Vagina (tissue), 2 donors: Measurements from ENCODE around the gene ALDH16A1. TPM values are rescaled to one million over a fixed set of nuclear protein-coding genes. Genes with fewer than 3 reads are reported as not detected.
A peak's percentile ranks its signal among the peaks of the same experiment; 100 is the strongest.
"Not testable (repeated sequence)": the region's sequence is repeated elsewhere in the genome, so short reads cannot be mapped to it uniquely, and the experiment has no call there.

ENCODE experiments used
- DNase-seq, 2 donors: peaks; one replicate each; pipeline ENCODE4 v3.0.0-alpha.2; 2017; ENCODE audit errors: extremely low spot score in 2 of 2
- H3K27ac ChIP-seq: fragments of 200-600 bp; sonication (generic); one replicate; pipeline ENCODE4 v1.5.1; 2019
- H3K27me3 ChIP-seq: fragments of 200-600 bp; sonication (generic); one replicate; pipeline ENCODE4 v1.5.1; 2019
- H3K36me3 ChIP-seq, 2 donors: fragments of 200-600 bp; sonication (generic); one replicate each; pipeline ENCODE4 v1.5.1; 2017 to 2019
- H3K4me1 ChIP-seq: fragments of 200-600 bp; sonication (generic); one replicate; pipeline ENCODE4 v1.5.1; 2019
- H3K4me3 ChIP-seq, 2 donors: fragments of 200-600 bp; sonication (generic); 1 replicate in 1 of 2; 2 replicates in 1 of 2; pipeline ENCODE4 v1.5.1; 2016 to 2019
- H3K9me3 ChIP-seq: fragments of 200-600 bp; sonication (generic); one replicate; pipeline ENCODE4 v1.5.1; 2019
- CTCF ChIP-seq, 3 experiments: fragments of 450-650 bp in 2 of 3; fragments of 200-600 bp in 1 of 3; sonication (generic) in 1 of 3; IDR thresholded peaks; one replicate each; pipeline ENCODE4 v1.5.1; 2017 to 2019; ENCODE audit warnings: antibody characterized with exemption in 3 of 3, mild to moderate bottlenecking in 2 of 3, moderate library complexity in 2 of 3
- POLR2A ChIP-seq, 2 donors: fragments of 450-650 bp; IDR thresholded peaks; one replicate each; pipeline ENCODE4 v1.6.1; 2017; ENCODE audit warnings: antibody characterized with exemption in 2 of 2, mild to moderate bottlenecking in 2 of 2, moderate library complexity in 2 of 2
- POLR2AphosphoS5 ChIP-seq, 2 donors: sonication (generic); formaldehyde crosslinking; IDR thresholded peaks; one replicate each; pipeline ENCODE4 v1.9.0; 2017; ENCODE audit warnings: antibody characterized with exemption in 2 of 2, mild to moderate bottlenecking in 2 of 2, low read depth in 1 of 2; ENCODE audit not compliant: insufficient read depth in 1 of 2
- intact Hi-C: fragments of 100-400 bp; cut with DNase I; formaldehyde crosslinking; loops from one replicate; pipeline ENCODE4 v1.15.1; 2023
- total RNA-seq: library from RNA; depleted of rRNA; stranded (reverse); fragments of >200 nt; gene quantifications from one replicate; pipeline ENCODE4 v1.2.3, GENCODE V29; 2016

ALDH16A1 gene
- total RNA-seq, 1 donor from 2014 or later = 29.5 TPM

GRCh38 chr19:49468746-49469447 lies 15.9 kb downstream of the ALDH16A1 start:
- Histone ChIP-seq H3K4me3 (peak overlapping the region in 1 of 2 donors; percentile 21), H3K27me3 (no peaks in the 10 kb centered on the region), H3K36me3 (peaks cover 0 to 17% of the 10 kb centered on the region in 2 donors), H3K9me3 (no peaks in the 10 kb centered on the region), H3K27ac (peak overlapping the region; percentile 90), H3K4me1 (peaks cover 24% of the 10 kb centered on the region)
- TF ChIP-seq POLR2A (IDR thresholded peaks at IDR 0.05) (no peak), CTCF (IDR thresholded peaks at IDR 0.05) (no peak), POLR2AphosphoS5 (IDR thresholded peaks at IDR 0.05; ENCODE audit: insufficient read depth in 1 of 2, low read depth in 1 of 2) (peak; percentile 39 to 72)
- peak in 1 of 2 donors; percentile 95 for DNase-seq
- intact Hi-C loops = no loop called here

- no peak for DNase-seq
- TF ChIP-seq POLR2A (IDR thresholded peaks at IDR 0.05) = no peak
- peak in 1 of 2 donors; percentile 55 for TF ChIP-seq POLR2AphosphoS5 (IDR thresholded peaks at IDR 0.05; ENCODE audit: insufficient read depth in 1 of 2, low read depth in 1 of 2)
- no peak for TF ChIP-seq CTCF (IDR thresholded peaks at IDR 0.05)
- H3K9me3 ChIP-seq = no peaks in the 10 kb centered on the region
- no peak overlapping the region for H3K4me3 ChIP-seq
- H3K36me3 ChIP-seq = peaks cover 0 to 11% of the 10 kb centered on the region in 2 donors
- intact Hi-C loops = no loop called here
- peak overlapping the region; percentile 90 for H3K27ac ChIP-seq
- H3K27me3 ChIP-seq = no peaks in the 10 kb centered on the region
- H3K4me1 ChIP-seq = peaks cover 31% of the 10 kb centered on the region
Measured at GRCh38 chr19:49469828-49470614, 17.0 kb downstream of the ALDH16A1 start.

- Histone ChIP-seq H3K9me3 (no peaks in the 10 kb centered on the region), H3K4me1 (peaks cover 35% of the 10 kb centered on the region), H3K36me3 (peaks cover 0 to 7% of the 10 kb centered on the region in 2 donors), H3K27me3 (no peaks in the 10 kb centered on the region), H3K4me3 (no peak overlapping the region), H3K27ac (peak overlapping the region; percentile 90)
- TF ChIP-seq POLR2A (IDR thresholded peaks at IDR 0.05) = no peak
- TF ChIP-seq POLR2AphosphoS5 (IDR thresholded peaks at IDR 0.05; ENCODE audit: insufficient read depth in 1 of 2, low read depth in 1 of 2) = no peak
- no peak for TF ChIP-seq CTCF (IDR thresholded peaks at IDR 0.05)
- intact Hi-C loops = no loop called here
- DNase-seq = no peak
Measured at GRCh38 chr19:49470615-49470978, 17.6 kb downstream of the ALDH16A1 start.

- H3K4me3 ChIP-seq = no peak overlapping the region
- TF ChIP-seq POLR2AphosphoS5 (IDR thresholded peaks at IDR 0.05; ENCODE audit: insufficient read depth in 1 of 2, low read depth in 1 of 2) = no peak
- no peak for TF ChIP-seq POLR2A (IDR thresholded peaks at IDR 0.05)
- TF ChIP-seq CTCF (IDR thresholded peaks at IDR 0.05) = no peak
- H3K27me3 ChIP-seq = no peaks in the 10 kb centered on the region
- intact Hi-C loops = no loop called here
- DNase-seq = no peak
- H3K36me3 ChIP-seq = no peaks in the 10 kb centered on the region
- peaks cover 39% of the 10 kb centered on the region for H3K4me1 ChIP-seq
- no peaks in the 10 kb centered on the region for H3K9me3 ChIP-seq
- peak overlapping the region; percentile 91 for H3K27ac ChIP-seq
Measured at GRCh38 chr19:49472936-49473335, 19.9 kb downstream of the ALDH16A1 start.

GRCh38 chr19:49473501-49473867 lies 20.5 kb downstream of the ALDH16A1 start:
- DNase-seq, H3K36me3 ChIP-seq, H3K27me3 ChIP-seq, H3K9me3 ChIP-seq, intact Hi-C loops: not testable (repeated sequence)
- Histone ChIP-seq H3K4me1 (peaks cover 35% of the 10 kb centered on the region), H3K27ac (peak overlapping the region; percentile 91), H3K4me3 (peak overlapping the region; percentile 75 to 77)
